Lower leg skin (tissue), 3 donors: ENCODE data around the gene GDF11.

Source experiments
- CTCF ChIP-seq, 3 donors: fragments of 450-650 bp; IDR thresholded peaks; one replicate each; pipeline ENCODE4 v1.5.1; 2016; ENCODE audit warnings: antibody characterized with exemption in 3 of 3, mild to moderate bottlenecking in 3 of 3, moderate library complexity in 2 of 3
- POLR2A ChIP-seq, 2 donors: fragments of 450-650 bp; IDR thresholded peaks; one replicate each; pipeline ENCODE4 v1.6.1; 2016 to 2017; ENCODE audit warnings: antibody characterized with exemption in 2 of 2, mild to moderate bottlenecking in 1 of 2, moderate library complexity in 1 of 2

GRCh38 chr12:55797550-55797949 lies 54.6 kb downstream of the GDF11 start:
- TF ChIP-seq CTCF (IDR thresholded peaks at IDR 0.05) (no peak), POLR2A (IDR thresholded peaks at IDR 0.05) (no peak)
